ENCODE data around the gene C18orf54. TPM values are rescaled to one million over a fixed set of nuclear protein-coding genes. Genes with fewer than 3 reads are reported as not detected.
"Not testable (repeated sequence)": the region's sequence is repeated elsewhere in the genome, so short reads cannot be mapped to it uniquely, and the experiment has no call there.

The C18orf54 gene
- total and polyA plus RNA-seq, 2 donors (not counting 1 experiment from before 2014, with no cell fraction given), result 2.8 to 5.6 TPM

- DNase-seq (ENCODE audit: low read depth in 2 of 2), result no peak
- no peak overlapping the region for H3K9ac ChIP-seq (ENCODE audit: insufficient read depth, low read length)
- H4K20me1 ChIP-seq (ENCODE audit: control insufficient read depth, extremely low read depth, insufficient read depth, low read length), result no peaks in the 10 kb centered on the region
- H3K4me3 ChIP-seq (replicated peaks in 1 of 4; ENCODE audit: control extremely low read depth in 1 of 4, insufficient read depth in 1 of 4, low read depth in 3 of 4, low read length in 4 of 4), result no peak overlapping the region
- no peaks in the 10 kb centered on the region for H3K27me3 ChIP-seq (ENCODE audit: control insufficient read depth, insufficient read depth, low read length)
- H3K36me3 ChIP-seq (ENCODE audit: control insufficient read depth, insufficient read depth, low read length), result no peaks in the 10 kb centered on the region
- H3K4me2 ChIP-seq (ENCODE audit: extremely low read depth, insufficient read depth, low read length), result no peak overlapping the region
- H2AFZ ChIP-seq (ENCODE audit: low read length), result no peak overlapping the region
- H3K4me1 ChIP-seq (ENCODE audit: control insufficient read depth, extremely low read depth, insufficient read depth, low read length), result peaks cover 4% of the 10 kb centered on the region
- no peak for TF ChIP-seq EZH2 (IDR thresholded peaks at IDR 0.05; ENCODE audit: low read length, missing control alignments)
- TF ChIP-seq, protein P1, sequence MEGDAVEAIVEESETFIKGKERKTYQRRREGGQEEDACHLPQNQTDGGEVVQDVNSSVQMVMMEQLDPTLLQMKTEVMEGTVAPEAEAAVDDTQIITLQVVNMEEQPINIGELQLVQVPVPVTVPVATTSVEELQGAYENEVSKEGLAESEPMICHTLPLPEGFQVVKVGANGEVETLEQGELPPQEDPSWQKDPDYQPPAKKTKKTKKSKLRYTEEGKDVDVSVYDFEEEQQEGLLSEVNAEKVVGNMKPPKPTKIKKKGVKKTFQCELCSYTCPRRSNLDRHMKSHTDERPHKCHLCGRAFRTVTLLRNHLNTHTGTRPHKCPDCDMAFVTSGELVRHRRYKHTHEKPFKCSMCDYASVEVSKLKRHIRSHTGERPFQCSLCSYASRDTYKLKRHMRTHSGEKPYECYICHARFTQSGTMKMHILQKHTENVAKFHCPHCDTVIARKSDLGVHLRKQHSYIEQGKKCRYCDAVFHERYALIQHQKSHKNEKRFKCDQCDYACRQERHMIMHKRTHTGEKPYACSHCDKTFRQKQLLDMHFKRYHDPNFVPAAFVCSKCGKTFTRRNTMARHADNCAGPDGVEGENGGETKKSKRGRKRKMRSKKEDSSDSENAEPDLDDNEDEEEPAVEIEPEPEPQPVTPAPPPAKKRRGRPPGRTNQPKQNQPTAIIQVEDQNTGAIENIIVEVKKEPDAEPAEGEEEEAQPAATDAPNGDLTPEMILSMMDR (conservative IDR thresholded peaks at IDR 0.05 in 1 of 2, IDR thresholded peaks at IDR 0.05 in 1 of 2; ENCODE audit: low read depth in 1 of 2, low read length in 2 of 2), result no peak
- H3K79me2 ChIP-seq (ENCODE audit: control insufficient read depth, insufficient read depth, low read length), result no peaks in the 10 kb centered on the region
- H3K9me3 ChIP-seq (ENCODE audit: control insufficient read depth, insufficient read depth, low read depth, low read length), result no peaks in the 10 kb centered on the region
- H3K27ac ChIP-seq (ENCODE audit: insufficient read depth, low read length), result no peak overlapping the region
These were observed 25.1 kb downstream of the C18orf54 start for GRCh38 chr18:54382733-54383252.

GRCh38 chr18:54386043-54386442, 28.3 kb downstream of the C18orf54 start:
- H3K27me3 ChIP-seq (ENCODE audit: control insufficient read depth, insufficient read depth, low read length), result no peaks in the 10 kb centered on the region
- H3K4me3 ChIP-seq (replicated peaks in 1 of 4; ENCODE audit: control extremely low read depth in 1 of 4, insufficient read depth in 1 of 4, low read depth in 3 of 4, low read length in 4 of 4), result no peak overlapping the region
- H3K9ac ChIP-seq (ENCODE audit: insufficient read depth, low read length), result no peak overlapping the region
- H3K4me2 ChIP-seq (ENCODE audit: extremely low read depth, insufficient read depth, low read length), result no peak overlapping the region
- no peak overlapping the region for H2AFZ ChIP-seq (ENCODE audit: low read length)
- peaks cover 4% of the 10 kb centered on the region for H3K4me1 ChIP-seq (ENCODE audit: control insufficient read depth, extremely low read depth, insufficient read depth, low read length)
- H3K9me3 ChIP-seq (ENCODE audit: control insufficient read depth, insufficient read depth, low read depth, low read length), result no peaks in the 10 kb centered on the region
- no peaks in the 10 kb centered on the region for H3K79me2 ChIP-seq (ENCODE audit: control insufficient read depth, insufficient read depth, low read length)
- H3K36me3 ChIP-seq (ENCODE audit: control insufficient read depth, insufficient read depth, low read length), result no peaks in the 10 kb centered on the region
- TF ChIP-seq, protein P1 (conservative IDR thresholded peaks at IDR 0.05 in 1 of 2, IDR thresholded peaks at IDR 0.05 in 1 of 2; ENCODE audit: low read depth in 1 of 2, low read length in 2 of 2), result no peak
- TF ChIP-seq EZH2 (IDR thresholded peaks at IDR 0.05; ENCODE audit: low read length, missing control alignments), result no peak
- no peak for DNase-seq (ENCODE audit: low read depth in 2 of 2)
- no peaks in the 10 kb centered on the region for H4K20me1 ChIP-seq (ENCODE audit: control insufficient read depth, extremely low read depth, insufficient read depth, low read length)
- no peak overlapping the region for H3K27ac ChIP-seq (ENCODE audit: insufficient read depth, low read length)

DNA sequence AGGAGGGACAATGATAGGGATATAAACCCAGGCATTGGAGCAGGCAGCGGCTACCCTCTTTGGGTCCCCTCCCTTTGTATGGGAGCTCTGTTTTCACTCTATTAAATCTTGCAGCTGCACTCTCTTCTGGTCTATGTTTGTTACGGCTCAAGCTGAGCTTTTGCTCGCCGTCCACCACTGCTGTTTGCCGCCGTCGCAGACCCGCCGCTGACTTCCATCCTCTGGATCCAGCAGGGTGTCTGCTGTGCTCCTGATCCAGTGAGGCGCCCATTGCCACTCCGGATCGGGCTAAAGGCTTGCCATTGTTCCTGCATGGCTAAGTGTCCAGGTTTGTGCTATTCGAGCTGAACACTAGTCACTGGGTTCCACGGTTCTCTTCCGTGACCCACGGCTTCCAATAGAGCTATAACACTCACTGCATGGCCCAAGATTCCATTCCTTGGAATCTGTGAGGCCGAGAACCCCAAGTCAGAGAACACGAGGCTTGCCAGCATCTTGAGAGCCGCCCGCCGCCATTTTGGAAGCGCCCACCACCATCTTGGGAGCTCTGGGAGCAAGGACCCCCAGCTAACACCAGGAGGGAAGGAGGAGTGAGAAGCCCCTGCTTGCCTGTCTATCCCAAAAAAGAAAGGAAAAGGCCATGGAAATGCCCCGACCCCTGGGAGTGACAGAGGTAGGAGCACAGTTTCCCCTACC, 29.2 kb downstream of the C18orf54 start:
- not testable (repeated sequence) for H3K27ac ChIP-seq (ENCODE audit: insufficient read depth, low read length); H3K27me3 ChIP-seq (ENCODE audit: control insufficient read depth, insufficient read depth, low read length); H3K4me3 ChIP-seq (replicated peaks in 1 of 4; ENCODE audit: control extremely low read depth in 1 of 4, insufficient read depth in 1 of 4, low read depth in 3 of 4, low read length in 4 of 4); H4K20me1 ChIP-seq (ENCODE audit: control insufficient read depth, extremely low read depth, insufficient read depth, low read length); H2AFZ ChIP-seq (ENCODE audit: low read length); H3K4me2 ChIP-seq (ENCODE audit: extremely low read depth, insufficient read depth, low read length); H3K4me1 ChIP-seq (ENCODE audit: control insufficient read depth, extremely low read depth, insufficient read depth, low read length); H3K9me3 ChIP-seq (ENCODE audit: control insufficient read depth, insufficient read depth, low read depth, low read length); H3K9ac ChIP-seq (ENCODE audit: insufficient read depth, low read length); H3K79me2 ChIP-seq (ENCODE audit: control insufficient read depth, insufficient read depth, low read length); DNase-seq (ENCODE audit: low read depth in 2 of 2); H3K36me3 ChIP-seq (ENCODE audit: control insufficient read depth, insufficient read depth, low read length)
